GM21737 (cell line): ENCODE measurements around the gene CPEB4.

Experiments used
- ATAC-seq: cut with Tn5 transposase; IDR thresholded peaks from one replicate; pipeline ENCODE4 v1.9.1; 2021; ENCODE audit warnings: mild to moderate bottlenecking, moderate library complexity; ENCODE audit not compliant: unreplicated experiment

The CPEB4 gene

DNA sequence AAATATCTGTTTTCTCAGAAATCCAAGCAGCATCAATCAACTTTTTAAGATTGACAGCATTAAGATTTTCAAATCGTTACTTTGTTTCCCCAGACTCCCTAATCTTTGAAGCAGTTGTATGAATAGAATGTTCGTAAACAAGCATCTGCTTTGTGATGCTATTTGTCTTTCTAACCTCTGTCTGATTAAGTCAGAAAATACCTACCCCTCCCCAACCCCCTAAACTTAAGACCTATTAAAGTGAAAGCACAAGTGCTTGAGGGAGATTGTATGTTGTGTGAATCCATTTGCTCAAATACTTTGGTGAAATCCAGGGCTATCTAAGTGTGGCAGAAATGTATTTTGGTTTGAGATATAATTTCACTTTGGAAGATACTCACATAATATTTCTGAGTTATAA, 53.0 kb downstream of the CPEB4 start:
- no peak for ATAC-seq

DNA sequence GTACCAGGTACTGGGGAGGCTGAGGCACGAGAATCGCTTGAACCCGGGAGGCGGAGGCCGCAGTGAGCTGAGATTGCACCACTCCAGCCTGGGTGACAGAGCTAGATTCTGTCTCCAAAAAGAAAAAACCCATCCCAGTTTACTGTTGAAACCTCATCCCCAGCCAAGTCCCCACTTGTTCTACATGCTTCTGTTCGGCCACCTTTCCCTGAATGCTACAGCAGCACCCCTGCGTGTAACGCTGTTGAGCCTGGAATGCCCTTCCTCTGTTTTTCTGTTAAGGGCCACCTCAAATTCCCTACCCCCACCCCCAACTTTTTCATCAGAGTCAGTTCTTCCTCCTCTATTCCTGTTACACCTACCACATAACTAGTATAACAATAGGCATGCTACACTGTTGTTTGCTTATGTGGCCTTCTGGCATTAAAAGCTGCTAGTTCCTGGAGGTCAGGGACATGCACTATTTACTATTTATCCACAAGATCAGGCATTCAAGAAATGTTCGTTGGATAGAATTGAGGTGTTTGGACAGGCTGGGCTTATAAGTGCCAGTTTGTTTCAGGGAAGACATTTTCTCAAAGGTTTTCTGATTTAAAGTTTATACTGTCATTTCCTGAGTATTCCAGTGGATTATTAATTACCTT, 53.7 kb downstream of the CPEB4 start:
- no peak for ATAC-seq

DNA sequence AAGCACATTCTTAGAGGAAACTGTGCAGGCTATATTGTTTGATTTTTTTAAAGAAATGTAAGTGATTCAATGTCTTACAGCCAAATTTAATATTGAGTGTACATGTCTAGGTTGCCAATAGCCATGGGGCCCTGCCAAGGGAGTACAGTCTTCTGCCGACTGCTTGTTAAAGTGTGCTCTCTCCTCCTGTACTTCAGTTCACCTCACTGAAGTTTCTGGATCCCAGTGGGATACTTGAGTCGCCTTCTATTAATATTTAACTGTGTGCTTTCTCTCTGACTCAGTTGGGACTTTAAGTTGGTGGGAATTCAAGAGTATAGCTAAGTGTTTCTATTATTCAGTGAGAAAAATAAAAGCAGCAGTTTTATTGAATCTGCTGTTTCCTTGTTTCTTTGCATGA, 56.4 kb downstream of the CPEB4 start:
- ATAC-seq, result no peak

DNA sequence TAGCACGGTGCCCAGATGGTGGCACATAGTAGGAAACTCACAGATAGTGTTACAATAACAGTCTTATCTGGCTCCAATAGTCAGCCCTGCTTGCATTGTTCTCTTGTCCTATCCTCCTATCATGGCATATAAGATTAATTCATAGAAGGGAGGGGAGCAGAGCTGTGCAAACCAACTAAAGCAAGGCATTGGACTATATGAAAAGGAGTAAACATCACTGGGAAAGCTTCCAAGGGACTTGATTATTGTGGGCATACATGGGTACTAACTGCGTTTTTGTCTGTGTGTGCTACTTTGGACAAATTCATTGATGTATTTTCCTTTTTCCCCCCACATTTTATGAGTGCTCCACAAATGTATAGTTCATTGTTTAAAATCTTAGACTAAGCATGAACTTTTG, 57.0 kb downstream of the CPEB4 start:
- no peak for ATAC-seq

DNA sequence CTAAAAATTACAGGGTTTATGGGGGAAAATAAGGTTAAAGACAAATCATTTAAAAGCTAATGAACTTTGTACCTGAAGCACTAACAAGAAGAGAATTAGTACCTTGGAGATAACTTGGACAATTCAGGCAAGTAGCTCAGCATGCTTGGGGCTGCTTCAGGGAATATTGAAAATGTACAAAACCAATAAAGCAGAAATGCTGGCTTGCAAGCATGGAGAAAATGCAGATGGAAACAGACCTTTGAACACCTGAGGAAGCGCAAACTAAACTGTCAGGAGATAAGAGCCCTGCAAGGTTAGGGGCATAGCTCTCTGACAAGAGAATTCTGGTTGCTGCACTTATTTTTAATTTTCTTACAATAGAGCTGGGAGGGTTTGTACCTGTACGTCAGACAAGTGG, 58.2 kb downstream of the CPEB4 start:
- ATAC-seq, result no peak

DNA sequence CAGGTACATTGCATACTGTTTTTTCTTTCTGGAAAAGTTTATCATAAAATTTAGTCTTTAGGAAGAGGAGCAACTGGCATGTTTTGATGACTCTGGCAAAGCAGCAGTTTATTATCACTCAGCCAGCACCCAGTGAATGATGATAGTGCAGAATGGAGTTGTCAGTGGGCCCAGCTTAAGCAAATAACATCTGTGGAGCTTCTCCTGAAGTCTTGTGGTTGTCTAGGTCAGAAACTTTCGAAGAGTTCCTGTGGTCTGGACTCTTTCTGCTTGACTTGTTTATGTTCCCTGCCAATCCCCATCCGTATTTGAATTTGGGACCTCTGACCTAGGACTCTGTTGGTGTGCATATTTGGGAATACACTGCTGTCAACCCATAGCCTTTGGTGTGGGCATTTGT, 62.7 kb downstream of the CPEB4 start:
- ATAC-seq, result no peak

DNA sequence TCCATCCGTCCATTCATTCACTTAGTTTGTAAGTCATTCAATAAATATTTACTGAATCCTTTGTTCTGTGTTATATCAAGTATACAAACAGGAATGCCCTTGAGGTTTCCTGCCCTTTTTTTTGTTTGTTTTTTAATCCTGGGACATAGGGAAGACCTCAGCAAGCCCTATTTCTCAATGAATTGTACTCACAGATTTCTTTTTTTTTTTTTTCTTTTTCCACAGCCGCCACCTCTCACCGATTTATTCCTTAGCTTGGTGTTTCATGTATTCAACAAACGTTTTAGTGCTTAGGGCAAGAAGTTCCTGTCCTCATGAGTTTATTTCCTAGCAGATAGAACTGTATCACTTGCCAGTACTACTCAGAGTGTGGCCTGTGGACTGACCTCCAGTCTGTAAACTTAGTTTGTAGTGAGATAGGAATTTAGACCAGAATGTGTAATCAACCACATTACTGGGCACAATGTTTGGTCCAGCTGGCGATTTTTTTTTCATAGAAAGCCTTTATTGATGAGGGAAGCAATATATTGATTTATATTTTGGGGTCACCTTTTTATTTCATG, 65.5 kb downstream of the CPEB4 start:
- no peak for ATAC-seq

DNA sequence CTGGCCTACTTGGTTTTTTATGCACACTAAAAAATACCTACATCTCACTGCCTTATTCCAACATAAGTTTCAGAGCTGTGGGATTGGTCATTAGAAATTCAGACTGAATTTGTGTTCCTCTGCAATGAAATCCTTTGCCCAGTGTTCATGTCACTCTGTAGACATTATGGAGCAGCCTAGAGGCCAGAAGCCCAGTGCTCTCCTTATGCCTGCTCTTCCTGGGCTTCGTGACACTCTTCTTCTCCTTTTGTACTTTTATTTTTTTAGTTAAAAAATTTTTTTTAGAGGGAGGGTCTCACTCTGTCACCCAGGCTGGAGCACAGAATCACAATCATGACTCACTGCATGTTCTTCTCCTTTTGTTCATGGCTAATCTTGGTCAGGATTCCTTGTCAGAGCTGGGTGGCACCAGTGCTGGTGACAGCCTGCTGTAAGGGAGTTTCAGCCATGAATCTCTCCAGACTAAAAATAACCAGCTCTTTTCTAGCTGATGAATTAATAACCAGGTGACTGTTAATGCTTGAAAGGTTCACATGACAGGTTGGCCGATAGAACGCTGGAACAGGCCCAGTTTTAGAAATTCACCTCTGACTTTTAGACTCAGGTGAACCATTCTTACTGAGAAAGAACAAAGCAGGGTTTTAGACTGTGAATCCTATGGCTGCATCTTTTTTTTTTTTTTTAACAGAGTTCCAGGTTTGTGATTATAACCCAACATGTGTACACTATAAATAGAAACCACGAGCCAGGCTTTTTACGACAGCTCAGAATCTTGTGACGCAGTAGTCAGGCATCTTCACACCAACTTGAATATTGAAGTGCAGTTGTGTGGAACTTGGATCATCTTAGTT, 66.7 kb downstream of the CPEB4 start:
- no peak for ATAC-seq

DNA sequence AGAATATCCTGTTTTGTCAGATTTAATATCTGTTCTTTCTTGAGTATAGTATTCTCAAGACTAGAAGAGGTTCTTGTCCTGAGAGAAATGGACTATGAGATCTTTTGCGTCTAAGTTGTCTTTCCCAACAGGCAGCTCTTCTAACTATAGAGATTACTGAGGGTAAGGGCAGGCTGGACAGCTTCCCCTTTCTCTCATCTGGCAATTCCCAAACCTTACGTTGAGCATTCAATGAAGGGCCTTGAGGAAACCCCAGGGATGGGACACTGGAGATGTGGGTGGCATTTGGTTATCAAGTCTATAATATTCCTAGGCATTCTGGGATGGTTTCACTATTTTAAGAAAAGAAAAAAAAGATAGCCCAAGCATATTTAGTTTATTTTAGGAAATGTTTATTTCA, 72.8 kb downstream of the CPEB4 start:
- no peak for ATAC-seq

DNA sequence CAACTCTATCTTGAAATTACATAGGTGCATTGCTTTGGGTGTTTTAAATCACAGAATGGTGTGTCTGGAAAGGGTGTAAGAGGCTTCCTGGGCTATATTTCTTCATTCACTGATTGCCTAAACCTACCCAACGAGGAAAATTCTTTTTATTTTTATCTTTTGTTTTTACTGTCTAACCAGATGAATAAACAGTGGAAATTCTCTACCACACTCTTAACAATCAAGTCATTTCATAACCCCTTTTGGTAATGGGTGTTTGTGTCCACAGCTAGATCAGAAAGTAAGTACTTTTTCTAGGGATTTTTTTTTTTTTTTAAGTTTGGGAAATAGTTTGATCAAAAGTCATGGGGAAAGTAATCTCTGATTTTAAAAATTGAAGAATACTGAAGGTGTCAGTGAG, 73.3 kb downstream of the CPEB4 start:
- no peak for ATAC-seq

DNA sequence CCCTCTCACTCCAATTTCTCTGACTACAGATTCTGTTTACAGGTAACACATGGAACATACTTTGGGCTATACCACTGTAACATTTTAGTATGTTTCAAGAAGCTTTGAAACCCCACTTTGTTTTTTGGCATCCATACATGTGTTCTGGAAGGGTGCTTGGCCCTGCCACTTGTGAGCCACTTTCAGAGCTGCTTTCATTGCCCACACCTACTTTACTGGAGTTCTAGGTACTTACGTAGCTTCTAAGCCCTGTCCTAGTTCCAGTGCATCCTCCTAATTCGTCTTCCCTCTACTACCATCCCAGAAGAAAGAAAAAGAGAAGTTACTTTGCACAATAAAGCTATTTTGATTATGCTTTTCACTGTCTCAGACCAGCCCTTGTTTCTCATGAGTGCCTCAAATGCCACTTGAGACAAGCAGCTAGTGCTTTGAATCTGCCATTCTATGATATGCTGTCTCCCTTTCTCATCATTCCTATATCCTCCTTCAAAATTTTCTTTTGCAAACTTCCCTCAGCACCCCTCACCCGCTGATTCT, 74.4 kb downstream of the CPEB4 start:
- ATAC-seq, result no peak

DNA sequence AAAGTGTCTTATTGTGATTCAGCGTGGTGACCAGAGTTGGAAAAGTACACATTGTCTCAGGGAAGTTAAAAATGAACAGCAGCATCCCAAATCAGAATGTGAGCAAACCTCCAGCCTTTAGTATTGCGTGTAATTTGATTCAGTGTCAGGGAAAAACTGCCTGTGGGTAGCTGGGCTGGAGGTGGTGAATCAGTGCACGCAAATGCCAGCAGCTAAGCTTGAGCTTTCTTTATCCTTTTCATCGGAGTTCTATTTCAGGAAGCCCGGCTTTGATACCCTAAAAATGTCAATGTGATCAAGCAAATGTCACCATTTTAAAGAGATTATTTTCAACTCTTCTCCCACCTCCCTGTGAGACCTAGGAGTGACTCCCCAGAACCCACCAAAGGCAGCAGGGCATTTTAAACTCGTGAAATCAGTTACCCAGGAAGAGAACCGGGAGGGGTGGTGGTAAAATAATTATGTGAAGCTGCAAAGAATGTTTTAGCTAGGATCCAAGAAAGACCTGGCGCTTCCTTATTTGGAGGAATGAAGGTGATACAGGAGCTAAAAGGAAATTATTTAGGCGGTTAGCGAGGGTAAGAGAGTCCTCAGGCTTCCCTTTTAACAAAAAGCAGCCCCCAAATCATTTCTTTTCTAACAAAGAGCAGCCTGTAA, 75.2 kb downstream of the CPEB4 start:
- no peak for ATAC-seq

DNA sequence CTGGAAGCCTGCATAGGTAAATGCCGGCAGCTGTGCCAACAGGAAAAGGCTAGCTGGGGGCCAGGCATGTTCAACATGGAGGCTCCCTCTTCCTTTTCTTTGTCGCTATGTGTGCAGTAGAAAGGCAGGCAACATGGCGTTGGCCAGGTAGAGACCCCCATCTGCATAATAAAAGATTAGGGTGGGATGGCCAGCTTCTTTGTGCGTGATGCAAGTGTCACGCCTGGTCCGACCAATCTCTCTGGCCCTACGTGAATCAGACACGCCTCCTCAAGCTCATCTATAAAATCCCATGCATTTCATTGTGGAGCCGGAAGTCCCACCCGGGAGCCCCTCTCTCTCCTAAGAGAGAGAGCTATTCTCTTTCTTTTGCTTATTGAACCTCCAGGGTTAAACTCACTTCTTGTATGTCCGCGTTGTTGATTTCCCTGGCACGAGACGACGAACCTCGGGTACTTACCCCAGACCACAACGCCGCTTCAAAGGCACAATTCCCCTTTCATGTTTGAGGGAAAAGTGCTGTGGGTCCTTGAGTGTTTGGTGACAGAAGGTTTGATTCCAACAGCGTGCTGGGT, 75.8 kb downstream of the CPEB4 start:
- ATAC-seq, result no peak

DNA sequence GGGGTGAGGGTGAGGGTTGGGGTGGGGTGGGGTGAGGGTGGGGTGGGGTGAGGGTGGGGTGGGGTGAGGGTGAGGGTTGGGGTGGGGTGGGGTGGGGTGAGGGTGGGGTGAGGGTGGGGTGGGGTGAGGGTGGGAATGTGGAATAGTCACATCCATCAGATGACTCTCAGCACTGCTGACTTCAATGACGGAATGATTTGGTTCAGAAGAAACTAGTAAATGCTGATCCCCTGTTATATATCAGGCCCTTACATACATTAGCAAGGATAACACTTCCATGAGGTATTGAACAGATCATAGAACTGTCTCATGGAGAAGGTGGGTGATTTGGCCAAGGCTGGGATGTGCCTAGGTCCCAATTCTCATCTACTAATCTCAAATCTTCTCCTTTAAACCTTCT, 76.4 kb downstream of the CPEB4 start:
- ATAC-seq, result no peak

DNA sequence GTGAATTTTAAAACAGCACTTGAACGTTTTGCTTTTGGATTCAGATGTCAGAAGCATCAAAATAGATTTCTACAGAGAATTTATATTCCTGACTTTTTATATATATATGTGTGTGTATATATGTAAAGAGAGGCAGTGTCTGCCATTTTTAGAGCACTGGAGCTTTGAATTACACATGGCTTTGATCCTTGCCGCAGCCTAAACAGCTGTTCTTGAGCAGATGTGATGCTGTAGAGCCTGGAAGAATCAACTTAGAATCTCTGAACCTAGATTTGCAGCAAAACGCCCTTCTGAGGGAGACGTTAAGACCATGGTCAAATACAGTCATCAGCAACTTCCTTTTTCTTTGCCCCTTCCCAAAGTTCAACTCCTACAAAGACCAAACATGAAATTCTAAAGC, 79.1 kb downstream of the CPEB4 start:
- ATAC-seq, result no peak

DNA sequence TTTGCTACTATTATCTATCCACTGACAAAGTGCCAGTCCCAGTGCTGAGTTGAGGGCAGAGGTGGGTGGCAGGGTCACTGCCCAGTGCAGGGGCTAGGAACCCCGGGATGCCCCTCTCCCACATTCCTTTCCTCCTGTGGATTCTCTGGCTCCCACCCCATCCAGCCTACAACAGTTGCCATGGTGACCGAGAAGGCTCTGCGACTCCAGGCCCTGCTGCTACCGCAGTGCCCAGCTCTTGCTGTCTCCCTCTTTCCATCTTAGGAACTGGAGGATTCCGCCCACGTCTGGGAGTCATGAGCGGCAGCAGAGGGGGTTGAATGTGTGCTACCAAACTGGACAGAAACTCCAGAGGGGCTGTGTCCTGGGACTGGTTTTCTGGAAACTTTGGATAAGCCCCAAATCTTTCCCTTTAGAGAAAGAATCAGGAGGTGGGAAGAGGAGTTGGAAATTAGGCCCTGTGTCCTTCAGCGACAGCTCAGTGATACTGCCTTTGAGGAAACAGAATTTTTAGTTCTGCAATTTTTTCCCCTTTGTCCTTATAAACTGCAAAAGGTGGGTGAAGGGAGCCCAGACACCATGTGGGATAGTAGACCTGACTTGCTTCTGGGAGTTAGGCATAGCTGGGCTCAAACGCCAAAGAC, 80.1 kb downstream of the CPEB4 start:
- no peak for ATAC-seq

DNA sequence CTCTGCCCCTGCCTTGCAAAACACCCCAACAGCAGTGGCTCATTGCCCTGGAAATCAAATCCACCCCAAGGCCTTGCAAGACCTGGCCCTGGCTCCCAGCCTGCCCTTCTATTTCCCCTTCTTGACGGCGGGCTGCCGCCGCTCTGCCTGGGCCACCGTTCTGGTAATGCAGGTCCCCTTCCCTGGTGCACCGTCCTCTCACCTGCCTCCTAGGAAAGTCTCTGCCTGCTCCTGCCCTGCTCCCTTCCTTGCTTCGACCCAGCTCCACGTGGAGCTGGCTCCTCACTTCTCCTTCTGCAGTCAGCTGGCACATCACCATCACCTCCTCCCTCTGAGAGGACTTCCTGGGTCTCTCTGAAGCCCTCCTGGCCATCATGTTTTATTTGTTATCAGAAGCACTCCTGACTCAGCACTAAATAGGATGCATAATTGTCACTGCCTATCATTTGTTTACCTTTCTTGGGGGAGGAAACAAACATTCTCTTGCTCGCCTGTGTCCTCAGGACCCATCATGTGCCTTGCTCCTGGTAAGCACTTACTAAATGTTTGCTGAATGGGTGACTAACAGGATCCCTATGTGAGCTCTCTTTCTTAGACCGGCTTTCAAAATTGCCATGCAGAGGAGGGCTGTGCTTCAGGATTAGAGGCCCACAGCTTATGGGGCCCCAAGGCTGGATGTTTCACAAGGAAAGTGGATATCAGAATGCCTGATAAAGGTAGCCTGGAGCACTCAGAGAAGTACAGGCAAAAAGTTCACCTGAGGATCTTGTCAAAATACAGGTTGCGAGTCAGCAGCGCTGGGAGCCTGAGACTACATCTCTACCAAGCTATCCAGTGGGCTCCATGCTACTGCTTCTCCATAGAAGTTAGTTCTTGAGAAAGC, 81.3 kb downstream of the CPEB4 start:
- ATAC-seq, result no peak

DNA sequence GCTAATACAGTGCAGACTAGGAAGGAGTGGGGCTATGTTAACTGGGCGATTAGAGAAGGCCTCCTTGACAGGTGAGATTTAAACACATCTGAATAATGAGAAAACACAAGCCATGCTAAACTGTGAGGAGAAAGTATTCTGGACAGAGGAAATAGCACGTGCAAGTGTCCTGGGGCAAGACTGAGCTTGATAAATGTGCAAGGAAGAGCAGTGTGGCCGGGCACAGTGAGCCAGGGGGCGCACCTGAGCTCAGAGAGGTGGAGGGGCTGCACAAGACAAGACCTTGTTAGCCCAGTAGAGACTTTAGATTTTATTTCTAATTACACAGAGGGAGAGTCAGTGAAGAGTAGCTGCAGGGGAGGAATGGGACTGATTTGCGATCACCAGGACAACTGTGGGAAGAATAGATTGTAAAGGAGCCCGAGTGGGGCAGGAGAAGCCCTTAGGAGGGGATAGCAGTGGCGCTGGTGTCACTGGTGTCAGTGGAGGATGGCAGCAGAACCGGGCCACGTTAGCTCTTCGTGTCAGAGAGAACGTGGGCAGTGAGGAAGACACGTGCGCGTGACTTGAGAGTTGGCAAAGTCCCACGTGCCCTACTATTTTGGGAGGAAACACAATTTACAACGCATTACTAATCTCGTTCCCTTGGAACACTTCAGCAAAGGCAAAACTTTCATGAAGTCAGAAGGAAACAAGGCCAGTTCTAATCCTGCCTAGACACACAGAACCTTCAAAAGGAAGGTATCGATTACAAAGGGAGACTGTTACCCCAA, 82.9 kb downstream of the CPEB4 start:
- no peak for ATAC-seq
